Measurements from ENCODE around the gene CLDN18. TPM values are rescaled to one million over a fixed set of nuclear protein-coding genes. Genes with fewer than 3 reads are reported as not detected.

CLDN18 gene
- total and polyA plus RNA-seq, 2 donors (not counting 3 experiments of a cell fraction or from before 2014, with no cell fraction given) = not detected

- Histone ChIP-seq H3K36me3 (ENCODE audit: control insufficient read depth in 2 of 2, extremely low read depth in 1 of 2, insufficient read depth in 2 of 2, low read length in 2 of 2) (no peaks in the 10 kb centered on the region), H4K20me1 (replicated peaks; ENCODE audit: control insufficient read depth, extremely low read depth, insufficient read depth, low read length) (no peaks in the 10 kb centered on the region), H3K79me2 (ENCODE audit: control insufficient read depth, insufficient read depth, low read length) (no peaks in the 10 kb centered on the region), H3K9me1 (replicated peaks; ENCODE audit: control insufficient read depth, extremely low read depth, insufficient read depth, low read length) (no peaks in the 10 kb centered on the region), H3K4me1 (ENCODE audit: control insufficient read depth, extremely low read depth, insufficient read depth, low read length) (no peaks in the 10 kb centered on the region), H3K9ac (replicated peaks; ENCODE audit: extremely low read depth, insufficient read depth, low read length) (no peak overlapping the region), H3K27me3 (ENCODE audit: control insufficient read depth in 2 of 2, insufficient read depth in 2 of 2, low read length in 2 of 2) (peaks cover 2 to 5% of the 10 kb centered on the region in 2 experiments), H3K4me3 (replicated peaks in 1 of 3; ENCODE audit: insufficient read depth in 1 of 3, low read depth in 1 of 3, low read length in 3 of 3) (no peak overlapping the region), H3K4me2 (ENCODE audit: insufficient read depth, low read length) (no peak overlapping the region), H2AFZ (ENCODE audit: low read depth, low read length) (peak overlapping the region; percentile 16), H3K9me3 (replicated peaks; ENCODE audit: control insufficient read depth, insufficient read depth, low read length) (no peaks in the 10 kb centered on the region), H3K27ac (ENCODE audit: insufficient read depth, low read depth, low read length) (no peak overlapping the region)
- peak; percentile 59 for DNase-seq (ENCODE audit: low read depth, low spot score)
- peak; percentile 96 for FAIRE-seq
- dilution Hi-C loops (cut with MboI; ENCODE audit: extremely low pct_ligation_motif_present, low sequenced_read_pairs) = no loop called here
- TF ChIP-seq CTCF (IDR thresholded peaks at IDR 0.05; ENCODE audit: extremely low read depth in 1 of 2, insufficient read depth in 1 of 2, low read depth in 1 of 2, low read length in 2 of 2) (peak; percentile 82 to 92), FOS (IDR thresholded peaks at IDR 0.05; ENCODE audit: borderline replicate concordance, insufficient read depth, low read length) (no peak)
- no TSS peak for BruUV-seq (replicated peaks)
- POLR2A ChIA-PET = no interaction called here
- intact Hi-C loops (cut with micrococcal nuclease) = loop anchor here (1.0 to 2.0 kb wide), 3 partner anchors 850 to 938 kb away; no protein-coding TSS in a partner anchor
- CTCF ChIA-PET = interaction anchor here (0.6 to 2.3 kb wide), 12 partner anchors 9 to 1218 kb away, joined by 3 to 16 read pairs (median 4); no protein-coding TSS in a partner anchor
These were observed 38.8 kb upstream of the CLDN18 start for GRCh38 chr3:137970914-137971831.

GRCh38 chr3:137972396-137972795, 37.6 kb upstream of the CLDN18 start:
- no peak for DNase-seq (ENCODE audit: low read depth, low spot score)
- dilution Hi-C loops (cut with MboI; ENCODE audit: extremely low pct_ligation_motif_present, low sequenced_read_pairs) (no loop called here), intact Hi-C loops (cut with micrococcal nuclease) (no loop called here)
- ChIA-PET POLR2A (no interaction called here), CTCF (interaction anchor here (0.7 to 1.3 kb wide), 2 partner anchors 862 to 941 kb away, joined by 3 read pairs; no protein-coding TSS in a partner anchor)
- TF ChIP-seq CTCF (IDR thresholded peaks at IDR 0.05; ENCODE audit: extremely low read depth in 1 of 2, insufficient read depth in 1 of 2, low read depth in 1 of 2, low read length in 2 of 2) = no peak
- no peak for TF ChIP-seq MYC (IDR thresholded peaks at IDR 0.05; ENCODE audit: low read depth, low read length)
- no peak for TF ChIP-seq POLR2A (IDR thresholded peaks at IDR 0.05; ENCODE audit: low read depth, low read length)
- TF ChIP-seq EZH2 (IDR thresholded peaks at IDR 0.05; ENCODE audit: borderline replicate concordance, low read depth, low read length, severe bottlenecking) = no peak
- no peak for TF ChIP-seq FOS (IDR thresholded peaks at IDR 0.05; ENCODE audit: borderline replicate concordance, insufficient read depth, low read length)
- no peak for TF ChIP-seq GATA2 (IDR thresholded peaks at IDR 0.05; ENCODE audit: insufficient read depth, insufficient read length, low read depth, low read length)
- TF ChIP-seq POLR2AphosphoS5 (IDR thresholded peaks at IDR 0.05; ENCODE audit: insufficient read depth, low read depth, low read length) = no peak
- no peak for TF ChIP-seq JUN (IDR thresholded peaks at IDR 0.05; ENCODE audit: borderline replicate concordance, insufficient read depth, insufficient read length, low read depth)
- no peak for TF ChIP-seq MAX (IDR thresholded peaks at IDR 0.05; ENCODE audit: insufficient read depth, insufficient read length)
- Histone ChIP-seq H3K4me3 (replicated peaks in 1 of 3; ENCODE audit: insufficient read depth in 1 of 3, low read depth in 1 of 3, low read length in 3 of 3) (no peak overlapping the region), H3K4me1 (ENCODE audit: control insufficient read depth, extremely low read depth, insufficient read depth, low read length) (no peaks in the 10 kb centered on the region), H2AFZ (ENCODE audit: low read depth, low read length) (no peak overlapping the region), H3K27me3 (ENCODE audit: control insufficient read depth in 2 of 2, insufficient read depth in 2 of 2, low read length in 2 of 2) (peaks cover 2 to 5% of the 10 kb centered on the region in 2 experiments), H3K79me2 (ENCODE audit: control insufficient read depth, insufficient read depth, low read length) (no peaks in the 10 kb centered on the region), H3K9me3 (replicated peaks; ENCODE audit: control insufficient read depth, insufficient read depth, low read length) (no peaks in the 10 kb centered on the region), H3K9me1 (replicated peaks; ENCODE audit: control insufficient read depth, extremely low read depth, insufficient read depth, low read length) (no peaks in the 10 kb centered on the region), H3K9ac (replicated peaks; ENCODE audit: extremely low read depth, insufficient read depth, low read length) (no peak overlapping the region), H3K36me3 (ENCODE audit: control insufficient read depth in 2 of 2, extremely low read depth in 1 of 2, insufficient read depth in 2 of 2, low read length in 2 of 2) (no peaks in the 10 kb centered on the region), H4K20me1 (replicated peaks; ENCODE audit: control insufficient read depth, extremely low read depth, insufficient read depth, low read length) (no peaks in the 10 kb centered on the region), H3K27ac (ENCODE audit: insufficient read depth, low read depth, low read length) (no peak overlapping the region), H3K4me2 (ENCODE audit: insufficient read depth, low read length) (no peak overlapping the region)
- BruUV-seq (replicated peaks) = no TSS peak
- no peak for FAIRE-seq
